Left forelimb (tissue), 1 donor: ENCODE measurements around the gene MYB.

Source experiments
- DNase-seq: peaks from one replicate; pipeline ENCODE4 v3.0.0-alpha.2; 2018; ENCODE audit warnings: low spot score

MYB gene

GRCh38 chr6:135189344-135189743 lies 8.2 kb downstream of the MYB start:
- DNase-seq: no peak

DNA sequence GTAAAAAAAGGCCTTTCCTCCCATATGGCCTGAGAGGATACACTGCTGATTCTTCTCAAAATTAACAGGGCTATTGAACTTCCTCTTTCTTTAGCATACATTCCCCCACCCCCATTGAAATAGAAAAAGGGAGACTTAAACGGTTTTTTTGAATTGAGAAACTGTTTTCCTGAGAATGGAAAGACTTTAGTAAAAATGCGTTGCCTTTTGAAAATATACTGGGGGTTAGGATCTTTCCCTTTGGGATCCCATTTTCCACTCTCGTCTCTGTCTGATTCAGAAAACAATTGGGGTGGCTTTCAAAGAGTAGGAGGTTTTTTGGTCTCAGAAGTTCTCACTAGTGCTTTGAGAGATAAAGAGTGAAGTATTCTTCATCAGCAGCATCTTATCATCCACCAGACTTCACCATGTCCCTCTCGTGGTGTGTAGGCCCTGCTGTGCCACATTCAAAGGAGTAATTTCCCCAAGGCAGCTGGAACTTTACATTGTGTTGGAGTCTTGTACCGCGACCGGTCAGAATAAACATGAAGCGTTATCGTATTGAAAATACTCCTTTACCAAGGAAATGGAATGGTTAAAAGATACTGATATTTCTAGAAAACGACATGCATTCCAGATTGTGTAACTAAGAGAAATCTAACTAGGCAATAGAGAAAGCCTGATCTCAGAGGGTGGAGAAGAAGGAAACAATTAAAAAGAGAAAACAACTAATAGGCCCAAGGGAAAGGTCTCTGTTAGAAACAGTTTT lies 10.6 kb downstream of the MYB start:
- no peak for DNase-seq

DNA sequence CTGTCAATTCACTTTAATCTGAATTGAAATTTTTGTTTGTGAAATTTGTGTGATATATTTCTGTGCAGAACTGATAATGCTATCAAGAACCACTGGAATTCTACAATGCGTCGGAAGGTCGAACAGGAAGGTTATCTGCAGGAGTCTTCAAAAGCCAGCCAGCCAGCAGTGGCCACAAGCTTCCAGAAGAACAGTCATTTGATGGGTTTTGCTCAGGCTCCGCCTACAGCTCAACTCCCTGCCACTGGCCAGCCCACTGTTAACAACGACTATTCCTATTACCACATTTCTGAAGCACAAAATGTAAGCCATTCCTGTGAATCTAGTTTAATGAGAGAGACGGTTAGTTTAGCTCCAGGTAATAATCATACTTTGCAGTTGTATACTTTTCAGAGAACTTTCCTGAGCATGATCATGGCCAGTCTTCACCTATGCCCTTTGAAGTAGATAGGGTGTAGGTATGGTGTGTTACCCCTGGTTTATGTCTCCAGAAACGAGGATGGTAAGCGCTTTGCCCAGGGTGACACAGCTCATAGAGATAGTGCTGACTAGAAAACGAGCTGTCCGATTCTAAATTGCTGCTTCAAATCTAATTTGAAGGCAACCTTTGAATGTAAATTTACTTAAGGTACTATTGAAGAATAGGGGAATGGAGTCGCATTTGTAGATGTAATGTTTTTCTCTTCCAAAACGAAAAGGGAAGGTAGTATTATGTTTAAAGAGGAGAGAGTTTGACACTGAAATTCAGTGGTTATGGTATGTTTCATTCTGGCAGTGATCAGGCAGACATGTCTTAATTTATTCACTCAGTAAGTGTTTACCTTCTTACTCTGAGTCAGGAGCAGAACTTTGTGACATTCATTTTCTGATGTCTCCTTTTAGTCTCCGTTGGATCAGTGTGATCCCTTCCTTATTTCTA lies 11.4 kb downstream of the MYB start:
- DNase-seq: no peak

- no peak for DNase-seq
Observed at GRCh38 chr6:135193221-135193620, 12.1 kb downstream of the MYB start.

- no peak for DNase-seq
Observed at GRCh38 chr6:135195041-135195440, 13.9 kb downstream of the MYB start.

DNA sequence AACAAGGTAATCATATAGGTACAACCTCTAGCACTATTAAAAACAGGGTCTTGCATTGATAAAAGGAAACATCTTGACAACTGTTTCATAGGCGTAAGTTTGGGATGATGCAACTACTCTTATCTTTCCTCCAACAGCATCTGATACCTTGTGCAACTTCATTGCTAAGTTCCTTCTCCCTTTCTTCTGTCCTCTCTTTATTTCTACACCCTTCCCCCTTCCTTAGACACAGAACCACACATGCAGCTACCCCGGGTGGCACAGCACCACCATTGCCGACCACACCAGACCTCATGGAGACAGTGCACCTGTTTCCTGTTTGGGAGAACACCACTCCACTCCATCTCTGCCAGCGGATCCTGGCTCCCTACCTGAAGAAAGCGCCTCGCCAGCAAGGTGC lies 14.4 kb downstream of the MYB start:
- no peak for DNase-seq

DNA sequence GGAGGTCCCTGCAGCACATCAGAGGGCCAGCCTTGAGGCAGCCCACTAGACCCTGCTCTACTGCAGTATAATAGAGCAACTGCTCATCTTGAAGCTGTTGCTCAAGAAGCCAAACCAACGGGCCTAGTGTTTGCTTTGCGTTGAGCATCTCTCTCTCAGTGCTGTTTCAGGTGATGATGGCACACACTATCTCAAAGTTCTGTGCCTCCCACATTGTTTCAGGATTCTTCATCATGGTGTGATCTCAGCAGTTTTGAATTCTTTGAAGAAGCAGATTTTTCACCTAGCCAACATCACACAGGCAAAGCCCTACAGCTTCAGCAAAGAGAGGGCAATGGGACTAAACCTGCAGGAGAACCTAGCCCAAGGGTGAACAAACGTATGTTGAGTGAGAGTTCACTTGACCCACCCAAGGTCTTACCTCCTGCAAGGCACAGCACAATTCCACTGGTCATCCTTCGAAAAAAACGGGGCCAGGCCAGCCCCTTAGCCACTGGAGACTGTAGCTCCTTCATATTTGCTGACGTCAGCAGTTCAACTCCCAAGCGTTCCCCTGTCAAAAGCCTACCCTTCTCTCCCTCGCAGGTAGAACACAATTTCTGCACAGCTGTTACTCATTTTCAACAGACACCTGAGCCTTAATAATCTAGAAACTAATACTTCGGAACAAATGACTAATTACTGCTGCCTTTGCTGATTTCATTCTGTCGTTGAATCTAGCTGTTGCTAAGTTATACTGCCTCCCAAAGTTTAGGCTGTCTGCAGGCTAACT lies 15.8 kb downstream of the MYB start:
- DNase-seq: no peak

DNA sequence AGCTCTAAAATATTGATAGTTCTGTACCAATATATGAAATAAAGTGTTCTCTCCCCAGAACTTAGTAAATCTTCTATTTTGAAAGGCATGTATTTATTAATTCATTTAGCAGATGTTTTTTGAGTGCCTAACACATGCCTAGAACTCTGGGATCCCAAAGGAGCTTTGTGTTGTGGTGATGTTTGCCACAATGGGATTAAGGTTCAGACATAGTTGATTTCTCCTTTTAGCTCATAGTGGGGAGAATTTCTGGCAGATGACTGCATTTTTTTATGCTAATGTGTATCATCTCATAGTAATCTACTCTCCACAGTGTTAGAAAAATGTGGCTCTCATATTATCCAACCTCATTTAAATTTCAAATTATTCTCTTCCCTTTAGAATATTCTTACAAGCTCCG lies 21.7 kb downstream of the MYB start:
- no peak for DNase-seq

DNA sequence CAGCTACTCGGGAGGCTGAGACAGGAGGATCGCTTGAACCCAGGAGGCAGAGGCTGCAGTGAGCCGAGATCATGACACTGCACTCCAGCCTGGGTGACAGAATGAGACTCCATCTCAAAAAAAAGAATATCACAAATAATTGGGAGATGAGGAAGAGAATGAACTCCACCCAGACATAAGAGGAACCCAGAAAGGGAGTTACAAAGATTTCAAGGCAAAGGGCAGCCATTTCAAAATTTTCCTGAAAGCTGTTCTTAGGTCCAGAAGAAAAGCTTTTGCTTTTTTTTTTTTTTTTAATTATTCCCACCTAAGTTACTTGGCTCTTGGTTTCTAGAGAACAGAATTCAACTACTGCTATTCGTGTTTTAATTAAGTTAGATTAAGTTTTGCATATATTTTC lies 23.8 kb downstream of the MYB start:
- no peak for DNase-seq

DNA sequence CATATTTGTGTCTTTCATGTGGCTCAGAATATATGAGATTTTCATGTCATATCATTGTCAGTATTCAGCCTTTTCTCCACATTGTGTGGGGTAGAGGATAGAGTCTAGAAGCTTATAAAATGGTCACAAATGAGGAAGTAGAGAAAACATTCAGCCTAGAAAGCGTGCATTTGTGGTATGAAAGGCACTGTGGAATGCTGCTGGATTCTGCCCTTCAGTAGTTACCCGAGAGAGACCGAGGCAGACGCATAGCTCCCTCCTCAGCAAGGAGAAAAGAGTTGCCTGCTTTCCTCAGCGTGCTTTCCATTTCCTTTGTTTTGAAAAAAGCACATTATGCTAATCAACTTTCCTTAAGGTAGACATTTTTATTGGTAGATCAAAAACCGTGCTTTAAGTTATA lies 28.7 kb downstream of the MYB start:
- DNase-seq: no peak

GRCh38 chr6:135210632-135211305 lies 29.7 kb downstream of the MYB start:
- DNase-seq: no peak

DNA sequence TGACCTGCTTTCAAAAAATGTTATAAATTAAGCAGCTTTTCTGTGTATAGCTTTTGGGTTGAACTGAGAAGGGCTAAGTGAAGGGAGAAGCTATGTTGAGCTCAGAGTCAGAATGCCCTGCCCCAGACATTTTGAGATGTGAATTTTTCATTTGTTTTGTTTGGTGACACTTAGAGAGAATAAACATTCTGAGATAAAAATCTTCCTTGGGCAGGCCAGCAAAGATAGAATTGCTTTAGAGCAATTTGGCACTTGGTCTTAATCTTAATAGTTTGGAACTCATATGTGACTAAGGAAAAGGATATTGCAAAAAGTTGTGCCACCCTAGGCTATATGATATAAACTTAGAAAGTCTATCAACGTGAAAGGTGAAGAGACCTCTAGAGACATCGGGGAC lies 30.2 kb downstream of the MYB start:
- DNase-seq: no peak

GRCh38 chr6:135212020-135212806 lies 31.1 kb downstream of the MYB start:
- no peak for DNase-seq

GRCh38 chr6:135212935-135213334 lies 31.8 kb downstream of the MYB start:
- no peak for DNase-seq

DNA sequence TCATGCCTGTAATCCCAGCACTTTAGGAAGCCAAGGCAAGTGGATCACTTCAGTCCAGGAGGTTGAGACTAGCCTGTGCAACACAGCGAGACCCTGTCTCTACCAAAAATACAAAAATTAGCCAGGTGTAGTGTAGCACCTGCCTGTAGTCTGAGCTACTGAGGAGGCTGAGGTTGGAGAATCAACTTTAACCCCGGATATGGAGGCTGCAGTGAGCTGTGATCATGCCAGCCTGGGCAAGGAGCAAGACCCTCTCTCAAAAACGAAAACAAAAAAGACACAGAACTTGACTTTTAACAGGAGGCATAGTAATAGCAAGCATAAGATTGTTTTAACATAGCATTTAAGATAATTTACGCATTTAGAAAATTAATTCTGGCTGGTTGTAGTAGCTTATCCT lies 32.5 kb downstream of the MYB start:
- no peak for DNase-seq

DNA sequence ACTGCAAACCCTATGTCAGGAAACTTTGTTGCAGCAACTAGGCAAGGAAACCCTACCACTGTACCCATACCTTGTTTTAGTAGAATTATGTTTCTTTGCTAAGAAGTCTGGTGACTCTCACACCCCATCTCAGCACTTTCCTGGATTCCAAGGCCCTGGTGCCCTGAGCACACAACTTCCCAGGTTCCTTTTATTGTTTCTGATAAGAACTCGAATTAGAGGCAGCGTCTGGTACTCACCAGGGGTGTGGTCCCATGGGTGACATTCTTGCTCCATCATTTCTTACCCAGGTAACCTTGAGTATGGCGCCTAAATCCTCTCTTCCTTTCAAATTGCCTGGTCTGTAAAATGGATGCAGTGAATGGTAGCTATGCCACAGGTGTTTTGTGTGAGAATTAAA lies 34.1 kb downstream of the MYB start:
- DNase-seq: no peak

- DNase-seq: no peak
Observed at GRCh38 chr6:135215563-135215962, 34.5 kb downstream of the MYB start.

DNA sequence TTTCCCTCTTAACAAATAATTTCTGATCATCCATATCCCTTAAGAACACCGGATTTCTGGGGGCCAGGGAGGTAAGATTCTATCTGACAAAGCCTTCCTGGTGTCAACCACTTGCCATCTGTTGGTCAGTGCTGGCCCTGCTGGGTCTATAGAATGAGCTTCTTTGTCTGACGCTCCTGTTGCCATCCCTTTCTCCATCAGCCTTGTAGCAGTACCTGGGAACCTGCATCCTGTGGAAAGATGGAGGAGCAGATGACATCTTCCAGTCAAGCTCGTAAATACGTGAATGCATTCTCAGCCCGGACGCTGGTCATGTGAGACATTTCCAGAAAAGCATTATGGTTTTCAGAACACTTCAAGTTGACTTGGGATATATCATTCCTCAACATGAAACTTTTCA lies 36.6 kb downstream of the MYB start:
- DNase-seq: no peak

DNA sequence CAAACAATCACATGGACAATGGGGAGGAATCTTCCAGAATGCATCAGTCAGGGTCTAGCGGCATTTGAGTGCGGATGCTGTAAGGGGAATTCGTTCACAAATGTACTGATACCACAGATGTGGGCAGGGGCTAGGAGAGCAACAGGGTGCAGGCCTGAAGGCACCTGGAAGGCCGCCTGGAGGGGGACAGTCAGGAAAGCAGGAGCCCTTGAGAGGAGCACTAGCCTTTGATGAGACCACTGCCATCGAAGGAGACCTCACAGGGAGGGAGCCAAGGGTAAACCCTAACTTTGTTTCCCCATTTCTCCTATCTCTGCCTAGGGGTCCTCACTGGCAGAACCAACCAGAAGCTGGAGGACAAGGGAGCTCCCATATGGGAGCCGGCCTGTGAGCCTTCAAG lies 38.2 kb downstream of the MYB start:
- DNase-seq: no peak

GRCh38 chr6:135221042-135221441 lies 39.9 kb downstream of the MYB start:
- DNase-seq: no peak

GRCh38 chr6:135221505-135221904 lies 40.4 kb downstream of the MYB start:
- DNase-seq: no peak
